ENCODE measurements around the gene WDR87. TPM values are rescaled to one million over a fixed set of nuclear protein-coding genes. Genes with fewer than 3 reads are reported as not detected.

WDR87 gene
- total RNA-seq, 4 donors from 2014 or later = not detected

DNA sequence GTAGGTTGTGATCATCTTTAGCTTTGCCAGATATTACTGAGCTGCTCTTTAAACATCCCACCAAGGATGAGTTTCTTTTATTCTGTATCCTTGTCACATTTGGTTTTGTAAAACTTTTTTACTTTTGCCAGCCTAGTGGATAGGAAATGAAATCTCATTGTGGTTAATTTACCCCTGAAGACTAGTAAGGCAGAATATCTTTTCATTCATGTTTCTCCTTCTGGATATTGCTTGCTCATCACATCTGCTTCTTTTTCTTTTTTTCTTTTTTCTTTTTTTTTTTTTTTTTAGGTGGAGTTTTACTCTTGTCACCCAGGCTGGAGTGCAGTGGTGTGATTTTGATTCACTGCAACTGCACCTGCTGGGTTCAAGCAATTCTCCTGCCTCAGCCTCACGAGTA lies 32.0 kb upstream of the WDR87 start:
- no peak for TF ChIP-seq CTCF (IDR thresholded peaks at IDR 0.05)
- DNase-seq (ENCODE audit: low spot score) (no peak), ATAC-seq (ENCODE audit: low FRiP score) (no peak)

DNA sequence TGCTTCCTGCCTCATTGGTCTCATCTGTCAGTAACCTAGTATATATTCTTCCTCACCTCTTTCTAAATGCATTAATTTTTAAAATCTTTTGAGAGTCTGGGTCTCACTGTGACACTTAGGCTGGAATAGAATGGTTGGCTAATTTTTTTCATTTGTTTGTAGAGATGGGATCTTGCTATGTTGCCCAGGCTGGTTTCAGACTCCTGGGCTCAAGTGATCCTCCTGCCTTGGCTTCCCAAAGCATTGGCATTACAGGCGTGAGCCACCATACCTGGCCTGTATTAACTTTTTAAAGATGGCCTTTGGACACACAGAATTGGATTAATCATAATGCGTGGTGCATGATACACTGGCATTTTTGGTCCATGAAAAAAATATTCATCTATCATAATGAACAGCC lies 30.5 kb upstream of the WDR87 start:
- no peak for ATAC-seq (ENCODE audit: low FRiP score)
- no peak for DNase-seq (ENCODE audit: low spot score)
- no peak for TF ChIP-seq CTCF (IDR thresholded peaks at IDR 0.05)

DNA sequence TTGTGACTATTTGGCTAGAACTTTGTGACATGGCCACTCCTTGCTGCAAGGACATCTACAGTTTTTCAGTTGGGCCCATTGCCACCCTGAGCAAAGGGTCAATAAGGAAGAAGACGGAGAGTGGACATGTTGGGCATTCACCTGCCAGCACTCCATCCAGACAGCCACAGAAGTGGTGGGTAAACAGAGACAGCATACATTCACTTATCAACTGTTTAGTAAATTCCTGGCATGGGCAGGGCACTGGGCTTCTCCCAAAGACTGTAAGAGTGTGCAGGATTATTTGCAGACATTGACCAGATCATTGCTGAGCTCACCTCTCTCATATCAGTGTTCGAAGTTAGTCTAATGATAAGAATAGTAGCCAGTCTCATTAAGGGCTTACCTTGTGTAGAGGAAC lies 29.8 kb upstream of the WDR87 start:
- ATAC-seq (ENCODE audit: low FRiP score) = no peak

GRCh38 chr19:37935341-37935740 lies 28.9 kb upstream of the WDR87 start:
- no peak for ATAC-seq (ENCODE audit: low FRiP score)
- TF ChIP-seq CTCF (IDR thresholded peaks at IDR 0.05) = no peak
- DNase-seq (ENCODE audit: low spot score) = no peak

More for the DNA sequence above, 29.8 kb upstream of the WDR87 start:
- DNase-seq (ENCODE audit: low spot score) = no peak
- TF ChIP-seq CTCF (IDR thresholded peaks at IDR 0.05) = no peak

- no peak for DNase-seq (ENCODE audit: low spot score)
- ATAC-seq (ENCODE audit: low FRiP score) = no peak
- TF ChIP-seq CTCF (IDR thresholded peaks at IDR 0.05) = no peak
These were observed 27.6 kb upstream of the WDR87 start for GRCh38 chr19:37933937-37934358.

DNA sequence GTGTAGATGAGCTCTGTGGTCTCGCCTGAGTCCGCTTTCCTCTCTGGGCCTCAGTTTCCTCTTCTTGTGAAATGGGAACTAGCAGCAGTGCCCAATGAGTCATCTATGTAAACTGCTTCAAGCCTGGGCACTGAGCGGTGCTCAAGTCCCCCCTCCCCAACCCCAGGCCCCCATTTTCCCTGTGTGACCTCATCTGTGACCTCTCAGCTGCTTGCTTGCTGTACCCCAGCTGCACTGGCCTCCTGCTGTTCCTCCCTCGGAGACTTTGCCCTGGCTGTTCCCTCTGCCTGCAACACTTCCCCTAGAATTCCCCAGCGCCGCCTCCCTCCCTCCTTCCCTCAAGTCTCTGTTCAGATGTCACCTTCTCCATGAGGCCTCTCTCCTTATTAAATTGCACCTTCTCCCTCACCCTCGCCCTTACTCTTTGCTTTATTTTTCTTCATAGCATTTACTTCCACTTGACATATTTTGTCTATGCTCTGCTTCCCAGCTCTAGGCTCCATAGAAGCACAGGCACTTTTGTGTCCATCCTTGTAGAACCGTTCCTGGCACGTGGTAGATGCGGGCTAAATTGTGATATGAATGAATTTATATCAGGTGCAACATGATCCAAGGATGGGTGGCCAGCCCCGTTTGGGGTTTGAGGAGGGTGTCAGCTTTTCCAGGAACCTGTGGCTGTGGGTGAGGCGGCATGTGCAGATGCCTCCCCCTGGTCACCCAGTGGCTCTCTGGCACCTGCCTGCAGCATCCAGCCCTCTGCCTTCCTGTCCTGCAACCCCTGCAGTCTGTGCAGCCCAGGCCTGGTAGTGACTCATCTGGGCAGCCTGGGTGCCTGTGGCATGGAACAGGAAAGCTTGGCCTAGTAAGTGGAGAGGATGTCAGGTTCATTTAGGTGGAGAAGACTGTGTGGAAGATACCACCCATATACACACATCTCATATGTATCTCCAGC lies 26.9 kb upstream of the WDR87 start:
- no peak for TF ChIP-seq CTCF (IDR thresholded peaks at IDR 0.05)
- ATAC-seq (ENCODE audit: low FRiP score) (no peak), DNase-seq (ENCODE audit: low spot score) (no peak)

Measured in omental fat pad (tissue), 4 donors.